8988T (cell line): ENCODE data around the gene LAMP2.
"Not testable (repeated sequence)": the region's sequence is repeated elsewhere in the genome, so short reads cannot be mapped to it uniquely, and the experiment has no call there.

ENCODE experiments used
- DNase-seq: peaks from one replicate; pipeline ENCODE4 v3.0.0; 2011

Gene LAMP2

DNA sequence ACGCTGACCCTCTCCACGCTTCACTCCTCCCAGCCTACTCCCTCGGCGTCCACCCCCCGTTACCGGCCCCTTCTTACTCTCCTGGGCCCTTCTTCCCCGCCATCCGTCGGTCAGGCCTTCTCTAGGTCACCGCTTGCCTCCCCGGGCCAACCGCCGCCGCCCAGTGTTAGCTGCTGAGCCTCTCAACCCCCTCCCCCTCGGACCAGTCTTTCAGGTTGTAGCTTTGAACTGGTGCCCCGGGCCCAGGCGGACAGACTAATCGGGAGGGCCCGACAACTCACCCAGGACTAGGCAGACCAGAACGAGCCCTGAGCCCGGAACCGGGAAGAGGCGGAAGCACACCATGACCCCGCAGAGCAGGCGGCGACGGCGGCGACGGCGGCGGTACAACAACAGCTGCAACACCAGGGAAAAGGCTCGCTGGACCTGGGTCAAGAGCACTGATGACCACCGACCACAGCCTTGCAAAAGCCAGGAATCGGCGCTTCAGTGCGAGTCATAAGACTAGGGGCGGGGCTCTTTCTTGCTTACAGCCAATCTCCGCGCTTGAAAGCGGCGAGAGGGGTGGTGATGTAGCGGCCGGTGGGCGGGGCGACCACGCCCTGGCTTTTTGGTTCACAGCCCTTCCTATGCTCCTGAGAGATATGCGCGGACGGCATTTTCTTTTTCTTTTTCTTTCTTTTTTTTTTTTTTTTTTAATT is at the start of gene LAMP2:
LAMP2 (minus strand) TSS at position 472 of the 701 bp plus-strand sequence; CDS start at position 345, 127 bp downstream.
- DNase-seq, result peak; percentile 19

DNA sequence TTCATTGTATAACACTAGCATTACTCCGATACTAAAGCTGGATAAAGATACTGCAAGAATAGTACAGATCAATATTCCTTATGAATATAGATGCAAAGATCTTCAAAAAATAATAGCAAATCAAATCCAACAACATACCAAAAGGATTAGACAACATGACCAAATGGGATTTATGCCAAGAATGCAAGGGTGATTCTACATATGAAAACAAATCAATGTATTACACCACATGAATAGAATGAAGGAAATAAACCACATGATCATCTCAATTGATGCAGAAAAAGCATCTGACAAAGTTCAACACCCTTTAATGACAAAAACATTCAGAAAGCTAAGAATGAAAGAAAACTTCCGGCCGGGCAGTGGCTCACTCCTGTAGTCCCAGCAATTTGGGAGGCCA is 48.8 kb upstream of the LAMP2 start:
- DNase-seq, result no peak

DNA sequence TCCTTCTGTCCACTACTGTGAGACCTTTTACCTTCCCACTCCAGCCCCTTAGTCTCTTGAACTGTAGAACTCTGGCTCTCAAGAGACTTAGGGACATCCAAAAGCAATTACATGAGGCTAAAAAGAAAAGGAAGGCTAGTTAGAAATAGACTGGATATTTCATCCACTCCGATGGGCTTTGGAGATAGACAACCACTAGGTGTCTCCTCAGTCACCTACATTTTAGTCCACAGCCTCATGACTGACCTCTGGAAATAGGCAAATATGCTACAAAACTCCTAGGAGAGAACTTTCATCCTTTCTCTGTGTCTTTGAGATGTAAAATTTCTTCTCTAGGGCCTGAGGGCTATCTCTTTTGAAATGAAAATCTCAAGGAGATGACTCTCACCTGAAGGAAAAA is 45.1 kb upstream of the LAMP2 start:
- no peak for DNase-seq

DNA sequence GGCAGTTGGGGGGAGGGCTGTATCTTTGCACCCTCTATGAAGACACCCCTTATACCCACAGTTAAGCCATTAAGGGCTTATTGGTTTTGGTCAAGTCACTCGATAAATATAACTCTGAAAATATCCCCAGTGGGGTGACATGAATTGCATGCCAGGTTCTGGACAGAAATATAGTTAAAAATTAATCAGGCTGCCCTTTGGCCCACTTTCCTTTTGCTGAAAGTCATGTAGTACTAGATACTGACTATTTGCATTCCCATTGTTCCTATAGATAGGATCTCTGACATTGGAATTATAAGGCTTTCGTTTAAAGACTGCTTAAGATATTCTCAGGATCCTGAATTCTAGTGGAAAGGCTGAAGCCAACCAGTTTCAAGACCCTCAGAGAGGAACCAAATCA is 43.5 kb upstream of the LAMP2 start:
- no peak for DNase-seq

DNA sequence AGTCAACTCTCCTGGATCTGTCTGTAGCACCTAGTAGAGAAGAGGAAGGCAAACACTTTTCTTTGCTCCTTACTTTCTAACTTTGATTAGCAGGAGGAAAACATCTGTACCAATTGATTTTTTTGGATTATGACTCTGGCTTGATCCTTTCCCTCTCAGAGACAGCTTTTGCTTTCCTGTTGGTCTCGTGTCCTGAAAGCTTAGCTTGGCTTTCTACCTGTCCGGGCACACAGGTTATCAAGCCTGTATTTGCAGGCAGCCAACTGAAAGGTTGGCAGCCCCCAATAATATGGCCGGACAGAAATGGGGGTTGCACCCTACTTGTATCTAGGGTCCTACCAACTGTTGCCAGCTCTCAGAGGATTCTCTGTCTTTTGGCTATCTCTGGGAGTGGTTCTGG is 43.1 kb upstream of the LAMP2 start:
- DNase-seq, result no peak

DNA sequence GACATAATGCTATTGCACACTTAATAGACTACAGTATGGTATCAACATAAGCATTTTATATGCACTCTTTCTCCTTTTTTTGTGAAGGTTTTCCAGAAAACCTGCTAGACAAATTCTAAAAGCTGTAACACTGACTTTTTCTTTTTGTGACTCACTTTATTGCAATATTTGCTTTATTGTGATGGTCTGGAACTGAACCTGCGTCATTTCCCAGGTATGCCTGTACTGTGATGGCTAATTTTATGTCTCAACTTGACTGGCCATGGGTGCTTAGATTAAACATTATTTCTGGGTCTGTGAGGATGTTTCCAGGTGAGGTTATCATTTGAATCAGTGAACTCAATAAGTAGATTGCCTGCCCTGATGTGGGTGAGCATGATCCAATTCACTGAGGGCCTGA is 35.5 kb upstream of the LAMP2 start:
- DNase-seq, result no peak

DNA sequence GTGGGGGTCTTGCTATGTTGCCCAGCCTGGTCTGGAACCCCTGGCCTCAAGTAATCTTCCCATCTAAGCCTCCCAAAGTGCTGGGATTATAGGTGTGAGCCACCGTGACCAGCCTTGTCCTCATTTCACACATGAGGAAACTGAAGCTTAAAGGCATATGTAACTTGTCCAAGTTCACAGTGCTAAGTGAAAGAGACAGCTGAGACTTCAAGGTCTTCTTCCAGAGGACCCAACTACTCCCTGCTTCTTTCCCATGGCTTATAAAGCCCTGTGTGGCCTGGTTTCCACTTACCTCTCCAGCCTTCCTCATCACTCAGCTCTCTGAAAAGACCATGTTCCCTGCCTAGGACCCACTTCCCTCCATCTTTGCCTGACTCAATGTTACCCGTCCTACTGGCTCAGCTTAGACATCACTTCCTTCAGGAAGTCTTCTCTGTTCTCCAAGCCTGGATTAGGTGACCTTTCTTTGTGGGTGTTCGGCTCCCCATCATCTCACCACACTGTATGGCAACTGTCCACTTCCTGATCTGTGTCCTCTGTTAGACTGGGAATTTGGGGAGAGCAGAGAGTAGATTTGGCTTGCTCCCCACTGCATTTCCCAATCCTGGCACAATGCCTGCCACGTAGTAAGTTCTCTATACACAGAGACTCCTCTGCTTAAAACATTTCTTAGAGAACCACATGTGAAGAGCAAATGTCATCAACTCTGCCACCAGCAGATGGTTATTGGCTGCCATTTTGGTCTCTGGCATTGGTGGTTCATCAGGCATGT is 30.4 kb upstream of the LAMP2 start:
- no peak for DNase-seq

DNA sequence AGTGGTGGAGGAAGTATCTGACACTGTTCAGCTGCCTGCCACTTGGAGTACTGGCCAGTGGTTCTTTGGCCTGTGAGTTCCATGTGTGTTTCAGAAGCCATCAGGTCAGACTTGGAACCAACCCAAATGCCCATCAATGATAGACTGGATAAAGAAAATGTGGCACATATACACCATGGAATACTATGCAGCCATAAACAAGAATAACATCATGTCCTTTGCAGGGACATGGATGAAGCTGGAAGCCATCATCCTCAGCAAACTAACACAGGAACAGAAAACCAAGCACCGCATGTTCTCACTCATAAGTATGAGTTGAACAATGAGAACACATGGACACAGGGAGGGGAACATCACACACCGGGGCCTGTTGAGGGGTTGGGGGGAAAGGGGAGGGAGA is 21.0 kb upstream of the LAMP2 start:
- not testable (repeated sequence) for DNase-seq

DNA sequence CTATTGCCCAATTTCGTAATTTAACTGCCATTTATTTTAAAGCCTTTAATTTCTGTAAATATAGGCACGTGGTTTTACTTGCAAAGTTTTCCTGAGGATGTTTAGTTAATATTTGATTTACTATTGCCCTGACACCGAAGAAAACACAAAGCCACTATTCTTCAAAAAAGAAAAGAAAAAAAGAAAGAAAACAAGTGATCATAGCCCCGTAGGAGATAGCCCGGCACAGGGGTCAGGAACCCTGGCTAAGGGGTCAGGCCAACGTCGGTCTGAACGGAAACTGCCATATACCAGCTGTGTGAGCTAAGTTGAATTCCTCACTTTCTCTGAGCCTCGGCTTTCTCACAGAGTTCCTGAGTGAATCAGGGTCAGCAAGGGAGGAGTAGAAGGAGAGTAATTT is 17.7 kb upstream of the LAMP2 start:
- no peak for DNase-seq

DNA sequence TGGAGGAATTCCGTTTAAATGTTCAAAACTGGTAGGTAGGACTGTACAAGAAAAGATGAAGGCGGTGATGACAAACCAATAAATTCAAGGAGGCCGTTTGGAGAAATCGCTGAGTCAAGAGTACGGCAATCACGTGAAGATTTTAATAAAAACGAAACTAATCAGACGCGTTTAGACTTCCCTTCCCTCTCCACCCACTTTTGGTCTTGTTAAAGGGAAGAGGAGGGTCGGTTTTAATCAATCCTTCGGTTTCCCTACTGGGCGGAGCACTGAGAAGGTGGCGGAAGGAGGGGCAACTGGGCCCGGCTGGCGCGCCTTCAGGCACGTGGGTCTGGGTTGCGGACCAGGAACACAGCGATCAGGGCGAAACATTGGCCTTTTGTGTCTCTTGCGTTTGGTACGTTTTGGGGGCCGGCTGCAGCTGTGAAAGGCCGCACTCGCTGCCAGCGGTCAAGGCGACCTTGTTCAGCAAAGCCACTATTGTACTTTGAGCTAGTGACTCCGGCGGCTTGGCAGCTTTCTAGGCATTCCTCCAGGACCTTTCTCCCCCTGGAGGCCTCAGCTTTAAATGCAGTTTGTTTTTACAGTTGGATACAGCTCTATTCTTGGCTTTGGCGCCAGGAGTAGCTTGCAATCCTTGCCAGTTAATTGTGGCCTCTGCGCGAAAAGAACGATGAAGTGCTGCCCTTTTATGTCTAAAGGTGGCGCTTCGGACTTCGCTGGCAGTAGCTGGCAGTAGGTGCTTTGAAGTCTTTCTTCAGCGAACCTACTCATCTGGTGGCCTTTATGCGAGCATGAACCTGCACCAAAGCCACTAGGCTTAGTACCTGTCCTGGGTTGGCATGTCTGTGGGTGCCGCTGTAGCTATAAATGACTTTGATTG is 16.8 kb upstream of the LAMP2 start:
- peak; percentile 24 for DNase-seq

DNA sequence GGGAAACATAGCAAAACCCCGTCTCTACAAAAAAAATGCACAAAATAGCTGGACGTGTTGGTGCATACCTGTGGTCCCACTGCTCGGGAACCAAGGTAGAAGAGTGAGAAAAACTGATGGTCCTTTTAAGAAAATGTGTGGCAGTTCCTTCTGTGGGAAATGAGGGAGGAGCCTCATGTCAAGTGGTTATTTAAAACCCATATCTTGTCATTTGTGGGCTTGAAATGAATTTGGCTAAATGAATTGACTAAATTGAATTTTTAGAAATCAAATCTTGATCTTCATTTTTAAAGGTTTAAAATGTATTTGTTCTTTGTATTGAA is 16.2 kb upstream of the LAMP2 start:
- DNase-seq, result no peak

DNA sequence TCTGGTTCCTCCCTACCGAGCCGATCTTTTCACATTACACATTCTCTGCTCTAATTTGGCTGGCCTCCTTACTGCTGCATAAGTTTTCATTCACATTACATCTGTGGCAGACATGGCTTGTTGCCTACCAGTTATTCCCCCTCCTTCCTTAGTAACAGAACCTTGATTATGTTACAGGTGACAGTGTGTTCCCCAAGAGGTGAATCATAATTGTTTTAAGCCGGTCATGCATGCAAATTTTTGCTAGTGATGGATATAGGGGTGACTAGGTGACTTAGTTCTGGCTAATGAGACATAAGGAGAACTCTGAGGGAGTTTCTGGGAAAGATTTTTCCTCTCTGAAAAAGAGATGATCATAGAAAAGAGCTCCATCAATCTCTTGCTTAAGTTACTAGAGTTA is 8.4 kb upstream of the LAMP2 start:
- DNase-seq, result no peak

DNA sequence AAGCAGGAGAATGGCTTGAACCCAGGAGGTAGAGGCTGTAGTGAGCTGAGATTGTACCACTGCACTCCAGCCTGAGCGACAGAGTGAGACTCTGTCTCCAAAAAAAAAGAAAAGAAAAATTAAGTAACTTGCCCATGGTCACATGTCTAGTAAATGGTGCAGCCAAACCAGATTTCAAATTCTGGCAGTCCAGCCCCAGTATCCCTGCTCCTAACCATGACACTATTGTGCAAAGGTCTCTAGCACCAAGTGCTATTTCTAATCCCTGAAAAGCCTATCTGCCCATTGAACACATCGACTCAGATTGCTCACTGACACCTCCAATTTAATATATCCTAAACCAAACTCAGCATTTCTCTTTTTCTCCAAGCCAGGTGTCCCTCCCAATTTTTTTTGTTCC is 7.6 kb upstream of the LAMP2 start:
- DNase-seq, result no peak

DNA sequence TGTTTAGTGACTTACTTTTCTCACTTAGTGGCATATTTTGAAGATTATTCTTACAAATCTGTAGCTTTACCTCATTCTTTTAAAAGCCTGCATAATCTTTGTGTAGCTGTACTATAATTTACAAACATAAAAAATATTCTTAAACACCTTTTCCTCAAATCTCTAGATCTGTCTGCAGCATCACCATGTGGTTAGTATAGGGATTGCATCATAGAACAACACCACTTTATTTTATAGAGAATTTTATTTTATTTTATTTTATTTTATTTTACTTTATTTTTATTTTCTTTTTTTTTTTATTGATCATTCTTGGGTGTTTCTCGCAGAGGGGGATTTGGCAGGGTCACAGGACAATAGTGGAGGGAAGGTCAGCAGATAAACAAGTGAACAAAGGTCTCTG is 6.4 kb upstream of the LAMP2 start:
- not testable (repeated sequence) for DNase-seq

DNA sequence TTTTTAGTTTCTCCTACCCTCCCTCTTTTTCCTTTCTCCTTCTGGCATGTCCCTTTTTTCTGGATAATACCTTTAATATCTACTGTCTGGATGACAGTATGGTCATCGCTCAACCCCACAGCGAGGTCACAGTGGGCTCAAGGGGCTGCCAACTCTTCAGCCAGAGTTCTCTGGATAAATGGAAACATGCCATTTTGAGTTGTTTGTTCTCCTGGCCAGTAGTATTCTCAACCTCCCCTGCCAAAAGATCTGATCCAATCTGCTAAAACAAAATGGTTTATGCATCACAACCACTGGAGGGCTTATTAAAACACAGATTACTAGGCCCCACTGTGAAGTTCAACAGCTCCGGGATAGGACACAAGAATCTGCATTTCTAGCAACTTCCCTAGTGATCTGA is 5.0 kb upstream of the LAMP2 start:
- no peak for DNase-seq

DNA sequence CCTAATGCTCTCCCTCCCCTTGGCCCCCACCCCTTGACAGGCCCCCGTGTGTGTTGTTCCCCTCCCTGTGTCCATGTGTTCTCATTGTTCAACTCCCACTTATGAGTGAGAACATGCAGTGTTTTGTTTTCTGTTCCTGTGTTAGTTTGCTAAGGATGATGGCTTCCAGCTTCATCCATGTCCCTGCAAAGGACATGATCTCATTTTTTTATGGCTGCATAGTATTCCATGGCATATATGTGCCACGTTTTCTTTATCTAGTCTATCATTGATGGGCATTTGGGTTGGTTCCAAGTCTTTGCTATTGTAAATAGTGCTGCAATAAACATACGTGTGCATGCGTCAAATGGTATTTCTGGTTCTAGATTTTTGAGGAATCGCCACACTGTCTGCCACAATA is 561 bp upstream of the LAMP2 start:
- not testable (repeated sequence) for DNase-seq

DNA sequence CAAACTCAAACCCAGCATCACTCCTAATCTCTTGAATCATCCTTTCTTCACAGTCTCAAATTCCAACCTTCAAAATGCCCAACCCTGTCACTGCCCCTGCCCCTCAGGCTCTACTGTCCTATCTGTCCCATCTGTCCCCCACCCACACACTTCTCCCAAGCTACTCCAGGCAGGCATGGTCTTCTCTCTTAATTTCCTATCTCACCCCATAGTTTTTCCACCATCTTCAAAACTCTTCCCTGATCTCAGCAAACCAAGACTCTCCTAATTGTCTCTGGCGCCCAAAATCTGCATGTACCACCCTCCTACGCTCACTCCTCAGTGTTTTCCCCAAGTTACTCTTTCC is 644 bp downstream of the LAMP2 start:
- no peak for DNase-seq

DNA sequence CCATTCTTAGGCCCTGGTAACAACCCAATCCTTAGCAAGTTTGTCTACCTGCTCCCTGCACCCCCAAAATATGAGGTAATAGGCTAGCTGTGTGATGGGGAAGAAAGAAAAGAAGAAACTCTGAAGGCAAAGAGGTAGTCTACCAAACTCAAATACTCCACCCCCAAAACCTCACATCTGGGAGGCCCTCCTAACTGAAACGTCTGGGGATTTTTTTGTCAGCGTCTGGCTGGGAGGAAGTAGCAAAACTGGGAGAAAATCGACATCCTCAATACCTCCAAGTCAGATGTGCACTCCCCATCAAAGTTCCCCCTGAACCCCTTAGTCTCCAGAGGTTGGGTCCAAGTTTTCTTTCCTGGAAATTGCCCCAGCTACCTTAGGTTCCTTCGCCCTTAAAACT is 1.0 kb downstream of the LAMP2 start:
- no peak for DNase-seq

DNA sequence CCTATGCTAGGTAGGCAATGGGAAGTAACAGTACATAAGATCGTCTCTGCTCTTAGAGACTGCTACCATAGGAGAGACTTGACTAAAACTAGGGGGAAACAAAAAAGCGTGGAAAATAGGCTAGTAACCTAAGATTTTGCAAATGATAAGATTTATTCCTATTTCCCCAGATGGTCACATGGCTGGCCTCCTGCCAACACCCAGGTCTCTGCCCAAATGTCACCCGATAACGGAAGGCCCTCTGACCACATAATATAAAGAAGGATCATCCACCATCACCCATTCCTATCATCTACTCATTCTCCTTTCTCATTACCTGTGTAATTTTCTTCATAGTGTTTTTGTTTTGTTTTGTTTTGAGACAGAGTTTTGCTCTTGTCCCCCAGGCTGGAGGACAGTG is 4.7 kb downstream of the LAMP2 start:
- DNase-seq, result no peak

DNA sequence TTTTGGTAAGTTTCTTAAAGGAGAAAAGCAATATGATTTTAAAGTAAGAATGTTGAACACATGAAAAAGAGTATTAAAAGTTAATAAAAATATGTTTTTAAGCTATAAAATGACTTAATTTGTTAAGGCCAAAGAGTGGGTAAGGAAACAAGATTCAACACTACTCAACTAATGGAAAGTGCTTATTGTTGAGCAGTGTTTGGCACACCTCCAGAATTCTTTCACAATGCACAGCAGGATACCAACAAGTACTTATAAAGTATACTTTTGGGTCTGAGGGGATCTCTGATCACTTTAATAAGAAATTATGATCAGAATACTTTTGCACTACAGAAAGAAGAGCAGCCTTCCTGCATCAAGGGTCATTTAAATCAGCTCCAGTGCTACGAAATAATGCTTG is 5.9 kb downstream of the LAMP2 start:
- DNase-seq, result no peak

DNA sequence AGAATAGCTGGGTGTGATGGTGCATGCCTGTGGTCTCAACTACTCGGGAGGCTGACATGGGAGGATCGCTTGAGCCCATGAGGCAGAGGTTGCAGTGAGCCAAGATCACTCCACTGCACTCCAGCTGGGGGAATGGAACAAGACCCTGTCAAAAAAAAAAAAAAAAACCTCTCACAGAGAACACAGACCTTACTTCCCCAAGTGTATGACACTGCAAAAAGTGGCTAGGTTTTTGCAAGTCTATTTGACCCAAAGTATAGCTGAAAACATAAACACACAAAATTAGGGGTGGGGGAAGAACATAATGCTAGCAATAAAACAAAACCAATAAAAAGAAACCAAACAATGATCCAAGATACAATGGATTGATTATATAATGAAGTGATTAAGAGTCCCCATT is 6.7 kb downstream of the LAMP2 start:
- no peak for DNase-seq

DNA sequence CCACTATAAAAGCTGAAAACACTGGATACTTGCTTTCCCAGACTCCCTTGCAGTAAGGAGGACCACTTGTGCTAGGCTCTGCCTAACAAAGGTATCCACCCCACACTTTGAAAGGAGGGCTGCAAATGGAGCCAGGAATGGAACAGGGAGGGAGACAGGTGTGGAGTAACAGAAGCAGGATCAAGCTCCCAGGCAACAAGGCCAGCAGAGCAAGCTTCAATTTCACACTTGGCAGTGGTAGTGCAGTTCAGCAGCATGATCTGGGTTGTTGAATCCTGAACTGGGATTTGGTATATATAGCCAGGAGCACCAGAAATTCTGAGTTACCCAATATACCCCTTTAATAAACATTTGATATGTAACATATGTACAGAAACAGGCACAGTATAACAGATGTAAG is 9.8 kb downstream of the LAMP2 start:
- no peak for DNase-seq

DNA sequence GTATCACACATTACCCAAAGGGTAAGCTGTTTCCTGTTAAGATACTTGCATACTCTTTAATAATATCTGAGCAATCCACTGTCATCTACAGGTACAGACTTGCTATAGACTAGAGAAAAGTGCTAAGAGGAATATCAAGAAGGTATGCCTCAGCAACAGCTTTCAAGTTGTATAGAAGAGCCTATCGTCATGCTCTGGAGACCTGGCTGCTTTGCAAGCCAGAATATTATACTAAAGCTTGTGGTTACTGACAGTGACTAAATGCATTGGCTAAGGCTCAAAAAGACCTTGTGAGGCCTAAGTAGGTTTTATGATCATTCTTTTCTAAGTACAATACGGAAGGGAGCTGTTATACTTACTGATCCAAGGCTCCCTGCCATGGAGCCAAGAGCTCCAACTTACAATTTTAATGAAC is 11.3 kb downstream of the LAMP2 start:
- DNase-seq, result no peak

DNA sequence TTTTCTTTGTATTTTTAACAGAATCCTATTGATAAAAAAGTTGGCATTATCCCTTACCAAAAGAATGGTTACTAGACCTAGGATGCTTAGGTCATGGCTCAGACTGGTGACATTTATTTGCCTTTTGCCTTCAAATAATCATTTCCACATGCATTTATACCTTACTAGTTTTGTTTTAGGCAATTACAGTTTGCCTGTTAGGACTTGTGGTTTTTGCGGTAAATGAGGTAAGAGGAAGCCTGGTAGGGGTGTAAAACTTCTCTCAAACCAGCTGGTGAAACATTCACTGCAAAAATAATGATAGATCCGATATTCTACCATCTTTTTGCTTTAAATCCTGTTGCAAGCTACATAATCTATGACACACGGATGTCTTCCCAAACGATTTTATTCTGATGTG is 12.1 kb downstream of the LAMP2 start:
- no peak for DNase-seq
